D341Med (cell line): ENCODE data around the gene ADTRP.
A peak's percentile ranks its signal among the peaks of the same experiment; 100 is the strongest.

Source experiments
- DNase-seq: peaks from one replicate; pipeline ENCODE4 v3.0.0; 2012; ENCODE audit warnings: low spot score

The ADTRP gene

DNA sequence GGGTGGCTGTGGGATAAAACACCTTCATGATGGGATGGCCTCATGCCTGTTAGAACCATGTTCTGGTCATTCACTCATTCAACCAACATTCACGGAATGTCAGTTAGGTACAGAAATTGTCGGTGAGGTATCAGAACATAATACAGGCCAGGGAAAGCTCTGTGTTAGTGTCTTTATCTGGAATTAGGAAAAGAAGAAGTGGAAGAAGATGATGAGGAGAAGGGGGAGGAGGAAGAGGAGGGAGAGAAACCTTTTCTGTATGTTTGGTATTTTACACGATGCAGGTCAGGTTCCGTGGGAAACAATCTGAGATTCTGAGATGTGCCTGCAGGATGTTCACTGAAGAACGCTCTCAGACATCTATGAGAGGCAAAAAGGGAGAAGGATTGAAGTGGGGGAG is 5.6 kb downstream of the ADTRP start:
- no peak for DNase-seq

- DNase-seq, result no peak
These were observed 6.3 kb downstream of the ADTRP start for GRCh38 chr6:11772109-11772825.

- no peak for DNase-seq
These were observed 7.0 kb downstream of the ADTRP start for GRCh38 chr6:11771473-11772048.

DNA sequence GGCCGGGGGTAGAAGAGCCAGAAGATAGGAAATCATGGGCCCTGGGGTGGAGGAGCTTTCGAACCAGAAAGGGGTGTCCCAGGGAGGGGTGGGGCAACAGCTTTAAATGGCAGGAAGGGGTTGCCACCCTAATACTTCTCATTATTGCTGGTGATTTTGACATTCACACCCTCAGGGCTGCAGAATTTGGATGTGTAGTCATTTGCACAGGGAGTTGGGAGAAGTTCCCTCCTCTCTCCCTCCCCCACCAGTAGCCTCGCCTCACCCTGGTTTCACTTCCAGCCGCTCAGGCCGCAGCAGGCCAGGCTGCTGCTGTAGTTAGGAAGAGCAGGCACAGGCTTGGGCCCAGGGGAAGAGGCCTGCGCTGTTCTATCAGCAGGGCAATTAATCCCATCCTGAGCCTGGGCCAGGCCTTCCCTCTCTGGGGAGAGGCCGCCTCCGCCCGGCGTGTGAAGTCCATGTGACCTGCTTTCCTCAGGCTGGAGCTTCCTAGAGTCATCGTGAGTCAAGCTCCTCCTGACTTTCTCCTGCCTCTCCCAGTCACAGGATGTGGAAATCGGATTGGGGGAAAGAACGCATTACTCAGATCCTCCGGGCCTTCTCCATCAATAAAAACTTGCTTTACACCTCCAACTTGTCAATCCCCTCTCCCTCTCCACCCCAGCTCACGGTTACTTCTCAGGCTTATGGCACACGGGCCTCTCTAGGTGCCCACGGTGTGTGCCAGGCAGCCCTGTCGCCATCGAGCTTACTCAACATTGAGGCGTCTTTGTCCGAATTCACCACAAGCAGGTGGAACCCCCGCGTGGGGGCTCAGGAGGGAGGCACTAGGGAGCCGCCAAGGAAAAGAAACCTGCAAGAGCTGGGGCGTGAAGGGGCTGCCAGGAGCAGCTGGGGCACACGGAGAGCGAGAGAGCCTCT is 7.8 kb downstream of the ADTRP start:
- peak; percentile 38 for DNase-seq

GRCh38 chr6:11769811-11770545 is 8.6 kb downstream of the ADTRP start:
- DNase-seq, result no peak

DNA sequence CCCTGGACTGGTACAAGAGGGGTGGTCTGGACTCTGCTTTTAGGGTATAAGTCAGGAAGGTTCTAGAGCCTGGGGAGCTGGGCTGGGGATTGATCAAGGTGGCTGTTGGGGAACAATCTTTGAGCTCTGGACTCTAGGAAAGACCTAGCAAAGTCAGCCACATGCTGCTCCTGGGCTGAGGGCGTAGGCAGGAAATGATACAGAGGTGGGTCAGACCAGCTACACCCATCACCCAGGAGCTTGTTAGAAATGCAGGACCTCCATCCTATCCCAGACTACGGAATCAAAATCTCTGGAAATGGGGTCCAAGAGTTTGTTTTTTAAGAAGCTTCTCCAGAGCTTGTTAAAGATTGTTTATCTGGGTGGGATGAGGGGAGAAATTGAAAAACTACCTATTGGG is 9.4 kb downstream of the ADTRP start:
- DNase-seq, result no peak

GRCh38 chr6:11767978-11768756 is 10.4 kb downstream of the ADTRP start:
- DNase-seq, result no peak

- no peak for DNase-seq
These were observed 11.1 kb downstream of the ADTRP start for GRCh38 chr6:11767458-11767857.

DNA sequence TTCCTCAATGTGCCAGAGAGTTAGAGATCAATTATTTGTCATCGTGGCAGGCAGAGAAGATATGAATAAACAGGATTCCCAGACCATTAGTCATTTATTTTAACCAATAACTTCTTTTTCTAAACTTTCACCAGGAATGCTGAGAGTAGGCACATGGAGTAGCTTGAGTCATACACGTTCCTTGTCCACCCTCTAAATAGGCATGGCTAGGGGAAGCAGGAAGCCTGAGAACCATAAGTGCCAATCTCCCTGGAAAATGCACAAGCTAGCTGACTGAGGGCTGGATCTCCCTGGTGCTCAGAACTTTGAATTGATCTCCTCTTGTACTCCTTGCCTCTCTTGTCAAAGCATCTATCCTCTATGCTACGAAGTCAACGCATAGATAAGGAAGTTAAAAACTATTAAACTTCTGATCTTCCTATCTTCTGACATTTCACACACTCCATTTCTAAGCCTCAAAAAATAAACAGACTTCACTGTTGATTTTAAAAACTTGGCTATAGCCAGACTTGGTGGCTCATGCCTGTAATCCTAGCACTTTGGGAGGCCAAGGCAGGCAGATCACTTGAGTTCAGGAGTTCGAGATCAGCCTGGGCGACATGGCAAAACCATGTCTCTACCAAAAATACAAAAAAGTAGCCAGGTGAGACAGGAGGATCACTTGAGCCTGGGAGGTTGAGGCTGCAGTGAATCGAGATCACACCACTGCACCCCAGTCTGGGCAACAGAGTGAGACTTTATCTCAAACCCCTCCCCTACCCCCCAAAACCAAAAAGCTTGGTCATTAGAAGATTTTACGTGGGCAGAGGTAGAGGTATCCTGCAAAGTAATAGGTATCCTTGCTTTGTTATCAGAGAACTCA is 11.8 kb downstream of the ADTRP start:
- DNase-seq, result no peak

DNA sequence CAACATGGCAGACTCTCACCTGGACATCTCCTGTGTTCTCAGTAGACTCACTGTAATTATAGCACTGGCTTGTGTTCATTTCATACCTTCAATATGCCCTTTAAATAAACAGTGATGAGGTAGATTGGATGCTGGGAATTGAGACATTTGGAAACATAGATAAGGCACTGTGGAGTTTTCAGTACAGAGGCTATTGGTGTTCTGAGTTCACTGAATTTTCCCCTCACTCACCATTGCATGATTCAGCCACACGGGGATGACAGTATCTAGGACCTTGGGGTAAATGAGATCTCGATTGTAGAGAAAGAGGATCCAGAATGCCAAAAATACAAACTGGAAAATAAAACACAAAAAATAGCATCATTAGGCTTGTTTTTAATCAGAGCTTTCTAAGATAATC is 12.6 kb downstream of the ADTRP start:
- no peak for DNase-seq

DNA sequence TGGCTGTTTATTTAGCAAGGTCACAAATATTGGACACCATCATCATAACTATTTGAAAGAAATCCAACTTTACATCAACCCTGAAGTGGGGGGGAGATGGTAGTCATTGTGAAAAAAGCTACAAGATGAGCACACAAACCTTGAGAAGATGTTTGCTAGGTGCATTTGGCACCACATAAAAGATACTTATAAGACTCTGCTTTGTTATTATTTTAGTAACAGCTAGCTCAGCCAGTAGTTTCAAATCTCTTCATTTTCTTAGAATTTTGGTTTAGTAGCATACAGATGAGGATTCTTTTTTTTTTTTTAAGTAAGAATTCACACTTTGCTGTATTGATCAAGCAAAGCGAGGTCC is 14.4 kb downstream of the ADTRP start:
- DNase-seq, result no peak

GRCh38 chr6:11763460-11764249 is 14.9 kb downstream of the ADTRP start:
- DNase-seq, result no peak

DNA sequence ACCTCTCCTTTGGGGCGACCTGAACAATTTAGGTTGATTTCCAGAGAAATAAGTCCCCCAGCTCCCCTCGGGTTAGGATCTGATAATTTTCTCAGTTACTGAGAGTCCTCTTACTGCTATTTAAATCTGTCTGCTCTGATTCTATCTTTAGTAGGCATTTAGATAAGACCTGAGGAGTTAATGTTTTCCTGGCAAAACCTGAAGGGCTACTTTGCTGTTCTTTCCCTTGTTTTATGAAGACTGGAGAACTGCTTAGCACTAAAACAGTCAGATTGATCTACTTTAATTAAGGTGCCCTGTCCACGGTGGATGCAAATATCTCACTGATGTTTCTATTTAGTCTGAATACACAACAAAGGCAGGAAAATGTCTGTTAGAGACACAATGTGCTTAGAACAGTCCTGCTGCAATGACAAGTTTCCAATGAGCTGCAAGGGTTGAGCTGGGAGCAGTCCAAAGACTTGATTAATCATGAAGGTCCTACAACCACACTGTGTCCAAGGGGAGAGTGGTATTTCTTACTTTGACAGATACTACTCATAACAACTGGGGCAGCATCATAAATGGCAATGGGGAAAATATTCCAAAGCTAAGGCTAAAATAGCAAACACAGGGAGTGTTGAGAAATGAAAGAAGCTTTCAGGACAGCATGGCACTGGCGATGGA is 15.7 kb downstream of the ADTRP start:
- no peak for DNase-seq

DNA sequence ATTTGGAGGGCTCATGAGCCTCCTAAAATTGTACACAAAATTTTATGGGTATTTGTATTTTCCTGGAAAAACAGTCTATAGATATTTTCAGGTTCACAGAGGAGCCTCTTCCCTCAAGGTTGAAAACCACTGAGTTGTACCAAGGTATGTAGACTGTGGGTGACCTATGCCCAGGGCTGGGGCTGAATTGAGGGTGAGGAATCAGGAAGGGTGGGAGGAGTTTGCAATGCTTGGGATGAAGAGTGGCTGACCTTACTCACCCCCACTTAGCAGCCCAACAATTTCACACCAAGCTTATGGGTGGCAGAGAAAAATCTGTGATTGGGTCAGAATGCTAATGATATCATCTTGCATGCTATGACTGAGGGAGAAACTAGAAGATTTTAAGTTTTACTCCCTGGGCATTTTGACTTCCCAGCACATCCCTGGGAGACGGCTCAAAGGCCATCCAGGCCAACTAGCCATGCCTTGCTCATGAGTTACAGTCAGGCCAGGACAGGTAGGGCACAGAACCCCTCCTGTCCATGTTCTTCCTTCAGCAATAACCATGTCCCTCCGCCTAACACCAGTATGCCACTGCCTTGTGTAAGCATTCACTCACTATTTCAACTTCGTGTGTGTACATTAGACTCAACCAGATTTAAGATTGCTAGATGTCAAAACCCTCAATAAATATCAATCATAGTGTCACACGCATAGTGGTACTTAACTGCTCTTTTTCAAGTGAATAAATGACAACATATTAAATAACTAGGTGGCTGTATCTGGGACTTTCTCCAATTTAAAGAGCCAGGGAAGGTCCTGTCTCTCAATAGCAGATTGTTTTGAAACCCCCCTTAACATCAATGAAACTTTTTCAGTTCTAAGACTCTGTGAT is 16.6 kb downstream of the ADTRP start:
- no peak for DNase-seq

GRCh38 chr6:11760015-11760473 is 18.6 kb downstream of the ADTRP start:
- no peak for DNase-seq

DNA sequence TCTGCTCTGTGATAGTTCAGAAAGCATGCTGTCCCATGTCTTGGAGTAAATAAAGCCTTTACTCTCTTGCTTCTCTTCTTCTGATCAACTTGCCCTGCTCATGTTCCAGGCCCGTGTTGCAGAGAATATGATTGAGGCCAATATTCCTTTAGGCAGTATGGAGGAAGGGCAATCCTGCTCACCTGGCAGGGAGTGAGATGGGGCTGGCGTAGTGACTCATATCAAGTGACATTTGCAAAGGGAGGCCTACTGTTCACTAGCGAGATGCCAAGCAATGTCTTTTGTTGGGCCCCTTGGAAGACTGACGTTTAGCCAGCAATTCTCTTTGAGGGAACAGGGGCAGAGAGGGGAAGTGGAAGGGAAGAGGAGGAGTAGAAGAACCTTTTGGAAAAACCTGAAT is 19.7 kb downstream of the ADTRP start:
- DNase-seq, result no peak

DNA sequence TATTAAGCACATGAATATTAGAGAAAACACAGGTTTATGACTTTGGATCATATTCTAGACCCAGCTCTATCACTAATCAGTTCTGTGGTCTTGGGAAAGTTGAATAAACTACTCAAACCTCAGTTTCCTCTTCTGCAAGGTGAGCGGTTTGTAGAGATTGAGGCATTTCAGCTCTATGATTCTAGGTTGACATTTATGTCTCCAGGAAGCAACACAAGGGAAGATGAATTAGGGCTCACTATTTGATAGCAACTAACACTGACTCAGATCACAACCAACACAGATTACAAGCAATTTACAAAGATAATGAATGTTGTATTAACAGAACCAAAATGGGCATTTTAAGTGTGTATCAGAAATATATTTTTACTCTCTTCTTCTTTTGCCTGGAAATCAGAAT is 21.9 kb downstream of the ADTRP start:
- no peak for DNase-seq

GRCh38 chr6:11756292-11756691 is 22.3 kb downstream of the ADTRP start:
- DNase-seq, result no peak
